ENCODE data around the gene RUSF1.
"Not testable (repeated sequence)": the region's sequence is repeated elsewhere in the genome, so short reads cannot be mapped to it uniquely, and the experiment has no call there.

Gene RUSF1

GRCh38 chr16:31503555-31503954 lies 4.6 kb downstream of the RUSF1 start:
- DNase-seq (ENCODE audit: low spot score in 2 of 2); H3K27me3 Mint-ChIP-seq; ATAC-seq (ENCODE audit: low read depth); H3K4me3 Mint-ChIP-seq; H3K9me3 Mint-ChIP-seq; H3K27ac Mint-ChIP-seq: not testable (repeated sequence)
- H3K36me3 Mint-ChIP-seq, result peaks cover 11% of the 10 kb centered on the region
- peaks cover 20% of the 10 kb centered on the region for H3K4me1 Mint-ChIP-seq

GRCh38 chr16:31502981-31503380 lies 5.2 kb downstream of the RUSF1 start:
- H3K36me3 Mint-ChIP-seq, result peaks cover 13% of the 10 kb centered on the region
- peaks cover 20% of the 10 kb centered on the region for H3K4me1 Mint-ChIP-seq
- no peaks in the 10 kb centered on the region for H3K9me3 Mint-ChIP-seq
- no peak overlapping the region for H3K4me3 Mint-ChIP-seq
- no peak overlapping the region for H3K27ac Mint-ChIP-seq
- H3K27me3 Mint-ChIP-seq, result no peaks in the 10 kb centered on the region
- ATAC-seq (ENCODE audit: low read depth) (no peak), DNase-seq (ENCODE audit: low spot score in 2 of 2) (no peak)

- Mint-ChIP-seq H3K36me3 (peaks cover 22% of the 10 kb centered on the region), H3K4me1 (peaks cover 13% of the 10 kb centered on the region), H3K27me3 (no peaks in the 10 kb centered on the region)
Observed at GRCh38 chr16:31501966-31502348, 6.2 kb downstream of the RUSF1 start.

GRCh38 chr16:31501226-31501965 lies 6.8 kb downstream of the RUSF1 start:
- no peaks in the 10 kb centered on the region for H3K27me3 Mint-ChIP-seq
- no peak overlapping the region for H3K27ac Mint-ChIP-seq
- H3K36me3 Mint-ChIP-seq, result peaks cover 22% of the 10 kb centered on the region
- peaks cover 10% of the 10 kb centered on the region for H3K4me1 Mint-ChIP-seq
- no peak for DNase-seq (ENCODE audit: low spot score in 2 of 2)
- H3K4me3 Mint-ChIP-seq, result no peak overlapping the region
- no peak for ATAC-seq (ENCODE audit: low read depth)
- H3K9me3 Mint-ChIP-seq, result no peaks in the 10 kb centered on the region

More at GRCh38 chr16:31501966-31502348, 6.2 kb downstream of the RUSF1 start:
- no peak for ATAC-seq (ENCODE audit: low read depth)
- H3K4me3 Mint-ChIP-seq, result no peak overlapping the region
- H3K27ac Mint-ChIP-seq, result no peak overlapping the region
- H3K9me3 Mint-ChIP-seq, result no peaks in the 10 kb centered on the region
- DNase-seq (ENCODE audit: low spot score in 2 of 2), result no peak

GRCh38 chr16:31499928-31500327 lies 8.3 kb downstream of the RUSF1 start:
- peaks cover 18% of the 10 kb centered on the region for H3K36me3 Mint-ChIP-seq
- H3K27ac Mint-ChIP-seq, result no peak overlapping the region
- peaks cover 5% of the 10 kb centered on the region for H3K4me1 Mint-ChIP-seq
- ATAC-seq (ENCODE audit: low read depth), result no peak
- DNase-seq (ENCODE audit: low spot score in 2 of 2), result no peak
- no peaks in the 10 kb centered on the region for H3K9me3 Mint-ChIP-seq
- no peaks in the 10 kb centered on the region for H3K27me3 Mint-ChIP-seq
- H3K4me3 Mint-ChIP-seq, result no peak overlapping the region

- H3K4me1 Mint-ChIP-seq, result peaks cover 5% of the 10 kb centered on the region
- H3K36me3 Mint-ChIP-seq, result peaks cover 20% of the 10 kb centered on the region
- no peaks in the 10 kb centered on the region for H3K9me3 Mint-ChIP-seq
- DNase-seq (ENCODE audit: low spot score in 2 of 2) (no peak), ATAC-seq (ENCODE audit: low read depth) (no peak)
- H3K27me3 Mint-ChIP-seq, result no peaks in the 10 kb centered on the region
- no peak overlapping the region for H3K4me3 Mint-ChIP-seq
- no peak overlapping the region for H3K27ac Mint-ChIP-seq
Observed at GRCh38 chr16:31498493-31498892, 9.7 kb downstream of the RUSF1 start.

GRCh38 chr16:31496670-31497069 lies 11.5 kb downstream of the RUSF1 start:
- no peaks in the 10 kb centered on the region for H3K27me3 Mint-ChIP-seq
- no peak for ATAC-seq (ENCODE audit: low read depth)

GRCh38 chr16:31493506-31494125 lies 14.6 kb downstream of the RUSF1 start:
- Mint-ChIP-seq H3K9me3 (no peaks in the 10 kb centered on the region), H3K27ac (no peak overlapping the region), H3K4me3 (no peak overlapping the region), H3K4me1 (no peaks in the 10 kb centered on the region), H3K27me3 (no peaks in the 10 kb centered on the region), H3K36me3 (peaks cover 20% of the 10 kb centered on the region)
- ATAC-seq (ENCODE audit: low read depth) (no peak), DNase-seq (ENCODE audit: low spot score in 2 of 2) (no peak)

More at GRCh38 chr16:31496670-31497069, 11.5 kb downstream of the RUSF1 start:
- peaks cover 24% of the 10 kb centered on the region for H3K36me3 Mint-ChIP-seq
- H3K9me3 Mint-ChIP-seq, result no peaks in the 10 kb centered on the region
- H3K27ac Mint-ChIP-seq, result no peak overlapping the region
- peaks cover 3% of the 10 kb centered on the region for H3K4me1 Mint-ChIP-seq
- no peak for DNase-seq (ENCODE audit: low spot score in 2 of 2)
- H3K4me3 Mint-ChIP-seq, result no peak overlapping the region

GRCh38 chr16:31491778-31492418 lies 16.3 kb downstream of the RUSF1 start:
- Mint-ChIP-seq H3K27me3 (no peaks in the 10 kb centered on the region), H3K4me1 (no peaks in the 10 kb centered on the region), H3K36me3 (peaks cover 9% of the 10 kb centered on the region), H3K4me3 (no peak overlapping the region), H3K9me3 (no peaks in the 10 kb centered on the region), H3K27ac (no peak overlapping the region)
- ATAC-seq (ENCODE audit: low read depth) (no peak), DNase-seq (ENCODE audit: low spot score in 2 of 2) (no peak)

- no peaks in the 10 kb centered on the region for H3K27me3 Mint-ChIP-seq
- no peak for DNase-seq (ENCODE audit: low spot score in 2 of 2)
- H3K4me3 Mint-ChIP-seq, result peak overlapping the region; percentile 17
- no peaks in the 10 kb centered on the region for H3K9me3 Mint-ChIP-seq
- H3K4me1 Mint-ChIP-seq, result peaks cover 3% of the 10 kb centered on the region
- H3K36me3 Mint-ChIP-seq, result peaks cover 9% of the 10 kb centered on the region
- no peak overlapping the region for H3K27ac Mint-ChIP-seq
- ATAC-seq (ENCODE audit: low read depth), result no peak
Observed at GRCh38 chr16:31489616-31490584, 18.3 kb downstream of the RUSF1 start.

GRCh38 chr16:31489298-31489564 lies 19.0 kb downstream of the RUSF1 start:
- peaks cover 7% of the 10 kb centered on the region for H3K36me3 Mint-ChIP-seq
- no peak overlapping the region for H3K27ac Mint-ChIP-seq
- DNase-seq (ENCODE audit: low spot score in 2 of 2) (no peak), ATAC-seq (ENCODE audit: low read depth) (no peak)
- H3K9me3 Mint-ChIP-seq, result no peaks in the 10 kb centered on the region
- H3K4me3 Mint-ChIP-seq, result peak overlapping the region; percentile 59
- H3K27me3 Mint-ChIP-seq, result no peaks in the 10 kb centered on the region
- H3K4me1 Mint-ChIP-seq, result peaks cover 3% of the 10 kb centered on the region

- Mint-ChIP-seq H3K4me3 (peak overlapping the region; percentile 91), H3K36me3 (peaks cover 7% of the 10 kb centered on the region), H3K4me1 (peaks cover 3% of the 10 kb centered on the region), H3K27ac (no peak overlapping the region), H3K9me3 (no peaks in the 10 kb centered on the region), H3K27me3 (no peaks in the 10 kb centered on the region)
- DNase-seq (ENCODE audit: low spot score in 2 of 2), result no peak
- no peak for ATAC-seq (ENCODE audit: low read depth)
Observed at GRCh38 chr16:31488468-31489297, 19.5 kb downstream of the RUSF1 start.
